Fibroblast of lung (primary cell): ENCODE data around the gene SLAIN2.

ENCODE experiments used
- CTCF ChIP-seq, 2 donors: IDR thresholded peaks in 1 of 2; conservative IDR thresholded peaks in 1 of 2; 1 replicate in 1 of 2; 2 replicates in 1 of 2; pipeline ENCODE4 v1.5.1; 2011 to 2012; ENCODE audit warnings: low read length in 2 of 2, control low read depth in 1 of 2, inconsistent platforms in 1 of 2, low read depth in 1 of 2, mild to moderate bottlenecking in 1 of 2
- EZH2 ChIP-seq: IDR thresholded peaks from 2 replicates; pipeline ENCODE4 v1.5.1; 2012; ENCODE audit warnings: low read length, control low read depth, mild to moderate bottlenecking; ENCODE audit errors: missing control alignments

- TF ChIP-seq CTCF (conservative IDR thresholded peaks at IDR 0.05 in 1 of 2, IDR thresholded peaks at IDR 0.05 in 1 of 2; ENCODE audit: low read depth in 1 of 2, low read length in 2 of 2) (no peak), EZH2 (no peak)
Measured at GRCh38 chr4:48467442-48467841, 126.1 kb downstream of the SLAIN2 start.
